WTC11 (cell line): Measurements from ENCODE around the gene HSPA12A. TPM values are rescaled to one million over a fixed set of nuclear protein-coding genes. Genes with fewer than 3 reads are reported as not detected.

Experiments
- ATAC-seq: fragments of 200-7000 bp; cut with Tn5 transposase; 2 replicates; pipeline ENCODE4 v1.10.0; 2021; ENCODE audit warnings: mild to moderate bottlenecking, moderate library complexity
- CTCF ChIA-PET: fragments of 300-600 bp; sonication (Branson Sonifier 250); formaldehyde crosslinking; loops from one replicate; lab custom pipeline; 2021; ENCODE audit warnings: antibody characterized with exemption; lab: Charles Lee
- POLR2A ChIA-PET: fragments of 350-600 bp; sonication (Branson Sonifier 250); formaldehyde crosslinking; loops from one replicate; lab custom pipeline; 2021; ENCODE audit warnings: antibody characterized with exemption; lab: Charles Lee
- DNase-seq: peaks from one replicate; pipeline ENCODE4 v3.0.0; 2021; ENCODE audit warnings: low spot score
- H3K27ac Mint-ChIP-seq: 2 replicates; pipeline ENCODE4 v1.8.0; 2021; ENCODE audit warnings: mixed read lengths
- H3K27me3 Mint-ChIP-seq: 2 replicates; pipeline ENCODE4 v1.8.0; 2021; ENCODE audit warnings: low read depth, mild to moderate bottlenecking, moderate library complexity, mixed read lengths
- H3K36me3 Mint-ChIP-seq: 2 replicates; pipeline ENCODE4 v1.8.0; 2021; ENCODE audit warnings: mixed read lengths
- H3K4me1 Mint-ChIP-seq: 2 replicates; pipeline ENCODE4 v1.8.0; 2022; ENCODE audit warnings: mixed read lengths
- H3K4me3 Mint-ChIP-seq: 2 replicates; pipeline ENCODE4 v1.8.0; 2021; ENCODE audit warnings: mild to moderate bottlenecking, moderate library complexity, mixed read lengths
- H3K9me3 Mint-ChIP-seq: 2 replicates; pipeline ENCODE4 v1.8.0; 2021; ENCODE audit warnings: mixed read lengths
- ATF1 ChIP-seq: sonication (generic); formaldehyde crosslinking; IDR thresholded peaks from 2 replicates; pipeline ENCODE4 v1.8.1; 2023; ENCODE audit warnings: mild to moderate bottlenecking, moderate library complexity, missing genetic modification reagents
- FOXP1 ChIP-seq: sonication (generic); formaldehyde crosslinking; IDR thresholded peaks from 2 replicates; pipeline ENCODE4 v1.8.0; 2022; ENCODE audit warnings: missing genetic modification reagents, mild to moderate bottlenecking, moderate library complexity, borderline replicate concordance
- GRHL2 ChIP-seq: fragments of 250-450 bp; sonication (Bioruptor Pico); IDR thresholded peaks from 2 replicates; pipeline ENCODE4 v1.8.0; 2022; ENCODE audit warnings: mild to moderate bottlenecking, moderate library complexity; ENCODE audit not compliant: insufficient replicate concordance, severe bottlenecking
- MYBL2 ChIP-seq: sonication (generic); formaldehyde crosslinking; IDR thresholded peaks from 2 replicates; pipeline ENCODE4 v1.8.1; 2023; ENCODE audit warnings: mild to moderate bottlenecking, moderate library complexity, missing genetic modification reagents
- TCF7 ChIP-seq: sonication (generic); formaldehyde crosslinking; IDR thresholded peaks from 2 replicates; pipeline ENCODE4 v1.8.0; 2022; ENCODE audit warnings: mild to moderate bottlenecking, low read depth, missing genetic modification reagents, moderate library complexity
- TP53 ChIP-seq: sonication (generic); formaldehyde crosslinking; IDR thresholded peaks from 2 replicates; pipeline ENCODE4 v1.8.1; 2023; ENCODE audit warnings: mild to moderate bottlenecking, missing genetic modification reagents
- ZNF121 ChIP-seq: sonication (generic); formaldehyde crosslinking; IDR thresholded peaks from 2 replicates; pipeline ENCODE4 v1.8.0; 2023; ENCODE audit warnings: missing genetic modification reagents
- ZNF138 ChIP-seq: sonication (generic); formaldehyde crosslinking; conservative IDR thresholded peaks from 2 replicates; pipeline ENCODE4 v1.8.1; 2022; ENCODE audit warnings: mild to moderate bottlenecking, moderate library complexity, missing genetic modification reagents
- ZNF263 ChIP-seq: sonication (generic); formaldehyde crosslinking; IDR thresholded peaks from 2 replicates; pipeline ENCODE4 v1.8.1; 2022; ENCODE audit warnings: low read depth, mild to moderate bottlenecking, moderate library complexity, missing genetic modification reagents
- ZNF423 ChIP-seq: fragments of 250-450 bp; sonication (Bioruptor Pico); IDR thresholded peaks from 2 replicates; pipeline ENCODE4 v2.1.2; 2022; ENCODE audit warnings: mild to moderate bottlenecking, moderate library complexity
- total RNA-seq: library from RNA; stranded (reverse); gene quantifications from 3 replicates; pipeline ENCODE4 v1.2.3, GENCODE V29; 2021
- TF ChIP-seq, protein P1 (sequence below): sonication (generic); formaldehyde crosslinking; IDR thresholded peaks from 2 replicates; pipeline ENCODE4 v1.8.0; 2022; ENCODE audit warnings: mild to moderate bottlenecking, missing genetic modification reagents
- TF ChIP-seq, protein P2 (sequence below): sonication (generic); formaldehyde crosslinking; IDR thresholded peaks from 2 replicates; pipeline ENCODE4 v1.8.1; 2022; ENCODE audit warnings: low read depth, mild to moderate bottlenecking, moderate library complexity, missing genetic modification reagents, borderline replicate concordance
- TF ChIP-seq, protein P3 (sequence below): sonication (generic); formaldehyde crosslinking; IDR thresholded peaks from 2 replicates; pipeline ENCODE4 v1.8.1; 2023; ENCODE audit warnings: mild to moderate bottlenecking, missing genetic modification reagents
- TF ChIP-seq, protein P4 (sequence below): fragments of 250-450 bp; sonication (Bioruptor Pico); IDR thresholded peaks from 2 replicates; pipeline ENCODE4 v1.9.0; 2021; ENCODE audit warnings: mild to moderate bottlenecking
- TF ChIP-seq, protein P5 (sequence below): fragments of 250-450 bp; sonication (Bioruptor Pico); IDR thresholded peaks from 2 replicates; pipeline ENCODE4 v1.9.0; 2021; ENCODE audit warnings: mild to moderate bottlenecking, borderline replicate concordance
- TF ChIP-seq, protein P6 (sequence below): sonication (generic); formaldehyde crosslinking; IDR thresholded peaks from 2 replicates; pipeline ENCODE4 v1.8.0; 2022; ENCODE audit warnings: mild to moderate bottlenecking, missing genetic modification reagents
- TF ChIP-seq, protein P7 (sequence below): sonication (generic); formaldehyde crosslinking; IDR thresholded peaks from 2 replicates; pipeline ENCODE4 v1.8.0; 2022; ENCODE audit warnings: mild to moderate bottlenecking, missing genetic modification reagents
- TF ChIP-seq, protein P8 (sequence below): fragments of 250-450 bp; sonication (Bioruptor Pico); IDR thresholded peaks from 2 replicates; pipeline ENCODE4 v1.8.0; 2021; ENCODE audit warnings: mild to moderate bottlenecking

The HSPA12A gene
- total RNA-seq, 1 experiment from 2014 or later, result 7.2 TPM

DNA sequence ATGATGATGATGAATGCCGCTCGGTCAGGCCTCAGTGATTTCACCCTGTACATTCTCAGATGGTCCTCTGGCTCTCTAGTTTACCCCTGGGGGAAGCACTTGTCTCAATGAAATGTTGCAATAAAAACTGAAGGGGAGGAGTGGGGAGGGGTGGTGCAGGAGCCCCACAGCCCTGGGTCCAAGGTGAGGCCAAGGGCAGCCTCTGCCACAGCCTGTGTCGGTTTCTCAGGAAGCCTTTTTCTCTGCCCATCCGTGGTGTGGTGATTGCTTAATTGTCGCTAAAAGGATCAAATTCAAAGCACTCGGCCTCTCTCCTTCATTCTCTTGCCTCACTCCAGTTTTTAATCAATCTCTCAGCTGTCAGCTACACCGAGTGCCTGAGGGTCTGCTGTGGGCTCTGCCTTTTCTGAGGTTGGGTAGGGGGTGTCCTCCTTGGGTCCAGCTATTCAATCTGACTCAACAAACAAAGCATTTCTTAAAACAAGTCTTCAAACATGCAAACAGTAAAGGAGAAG, 39.1 kb upstream of the HSPA12A start:
- DNase-seq, result no peak
- TF ChIP-seq, protein P1, sequence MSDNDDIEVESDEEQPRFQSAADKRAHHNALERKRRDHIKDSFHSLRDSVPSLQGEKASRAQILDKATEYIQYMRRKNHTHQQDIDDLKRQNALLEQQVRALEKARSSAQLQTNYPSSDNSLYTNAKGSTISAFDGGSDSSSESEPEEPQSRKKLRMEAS (CRISPR knock-in tag), result no peak
- TF ChIP-seq, all 79 proteins: peak for 0
- CTCF ChIA-PET, result interaction anchor here (1.1 kb wide), 1 partner anchor 154 kb away, joined by 3 read pairs; no protein-coding TSS in a partner anchor

DNA sequence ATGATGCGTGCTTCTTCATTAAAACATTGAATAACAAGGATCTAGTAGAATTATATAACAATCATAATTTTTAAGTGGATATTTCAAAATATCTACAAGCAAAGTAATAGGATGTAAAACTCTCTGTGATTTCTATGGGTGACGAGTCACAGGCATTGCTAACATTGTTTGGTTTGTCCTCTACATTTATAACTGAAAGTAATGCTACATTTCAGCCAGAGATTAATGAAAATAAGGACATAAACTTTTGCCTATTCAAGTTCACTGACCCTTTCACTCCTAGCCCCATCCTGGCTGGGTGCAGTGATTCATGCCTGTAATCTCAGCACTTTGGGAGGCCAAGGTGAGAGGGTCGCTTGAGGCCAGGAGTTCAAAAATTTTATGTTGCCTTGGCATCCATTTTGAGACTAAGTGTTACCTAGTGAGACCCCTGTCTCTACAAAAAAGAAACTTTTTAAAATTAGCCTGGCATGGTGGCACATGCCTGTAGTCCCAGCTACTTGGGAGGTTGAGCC, 38.4 kb upstream of the HSPA12A start:
- Mint-ChIP-seq H3K27ac (no peak overlapping the region), H3K4me1 (no peaks in the 10 kb centered on the region), H3K4me3 (no peak overlapping the region), H3K9me3 (no peaks in the 10 kb centered on the region), H3K27me3 (0 out of 2 replicates have a peak, but pooled peaks cover 3% of the 10 kb centered on the region), H3K36me3 (no peaks in the 10 kb centered on the region)
- DNase-seq (no peak), ATAC-seq (no peak)
- POLR2A ChIA-PET, result no interaction called here
- TF ChIP-seq, protein P2, sequence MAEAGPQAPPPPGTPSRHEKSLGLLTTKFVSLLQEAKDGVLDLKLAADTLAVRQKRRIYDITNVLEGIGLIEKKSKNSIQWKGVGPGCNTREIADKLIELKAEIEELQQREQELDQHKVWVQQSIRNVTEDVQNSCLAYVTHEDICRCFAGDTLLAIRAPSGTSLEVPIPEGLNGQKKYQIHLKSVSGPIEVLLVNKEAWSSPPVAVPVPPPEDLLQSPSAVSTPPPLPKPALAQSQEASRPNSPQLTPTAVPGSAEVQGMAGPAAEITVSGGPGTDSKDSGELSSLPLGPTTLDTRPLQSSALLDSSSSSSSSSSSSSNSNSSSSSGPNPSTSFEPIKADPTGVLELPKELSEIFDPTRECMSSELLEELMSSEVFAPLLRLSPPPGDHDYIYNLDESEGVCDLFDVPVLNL (CRISPR knock-in tag), result no peak
- no peak for TF ChIP-seq GRHL2 (CRISPR knock-in tag)
- TF ChIP-seq, protein P3, sequence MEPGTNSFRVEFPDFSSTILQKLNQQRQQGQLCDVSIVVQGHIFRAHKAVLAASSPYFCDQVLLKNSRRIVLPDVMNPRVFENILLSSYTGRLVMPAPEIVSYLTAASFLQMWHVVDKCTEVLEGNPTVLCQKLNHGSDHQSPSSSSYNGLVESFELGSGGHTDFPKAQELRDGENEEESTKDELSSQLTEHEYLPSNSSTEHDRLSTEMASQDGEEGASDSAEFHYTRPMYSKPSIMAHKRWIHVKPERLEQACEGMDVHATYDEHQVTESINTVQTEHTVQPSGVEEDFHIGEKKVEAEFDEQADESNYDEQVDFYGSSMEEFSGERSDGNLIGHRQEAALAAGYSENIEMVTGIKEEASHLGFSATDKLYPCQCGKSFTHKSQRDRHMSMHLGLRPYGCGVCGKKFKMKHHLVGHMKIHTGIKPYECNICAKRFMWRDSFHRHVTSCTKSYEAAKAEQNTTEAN, result no peak
- TF ChIP-seq, protein P4, sequence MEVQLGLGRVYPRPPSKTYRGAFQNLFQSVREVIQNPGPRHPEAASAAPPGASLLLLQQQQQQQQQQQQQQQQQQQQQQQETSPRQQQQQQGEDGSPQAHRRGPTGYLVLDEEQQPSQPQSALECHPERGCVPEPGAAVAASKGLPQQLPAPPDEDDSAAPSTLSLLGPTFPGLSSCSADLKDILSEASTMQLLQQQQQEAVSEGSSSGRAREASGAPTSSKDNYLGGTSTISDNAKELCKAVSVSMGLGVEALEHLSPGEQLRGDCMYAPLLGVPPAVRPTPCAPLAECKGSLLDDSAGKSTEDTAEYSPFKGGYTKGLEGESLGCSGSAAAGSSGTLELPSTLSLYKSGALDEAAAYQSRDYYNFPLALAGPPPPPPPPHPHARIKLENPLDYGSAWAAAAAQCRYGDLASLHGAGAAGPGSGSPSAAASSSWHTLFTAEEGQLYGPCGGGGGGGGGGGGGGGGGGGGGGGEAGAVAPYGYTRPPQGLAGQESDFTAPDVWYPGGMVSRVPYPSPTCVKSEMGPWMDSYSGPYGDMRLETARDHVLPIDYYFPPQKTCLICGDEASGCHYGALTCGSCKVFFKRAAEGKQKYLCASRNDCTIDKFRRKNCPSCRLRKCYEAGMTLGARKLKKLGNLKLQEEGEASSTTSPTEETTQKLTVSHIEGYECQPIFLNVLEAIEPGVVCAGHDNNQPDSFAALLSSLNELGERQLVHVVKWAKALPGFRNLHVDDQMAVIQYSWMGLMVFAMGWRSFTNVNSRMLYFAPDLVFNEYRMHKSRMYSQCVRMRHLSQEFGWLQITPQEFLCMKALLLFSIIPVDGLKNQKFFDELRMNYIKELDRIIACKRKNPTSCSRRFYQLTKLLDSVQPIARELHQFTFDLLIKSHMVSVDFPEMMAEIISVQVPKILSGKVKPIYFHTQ, result no peak
- no peak for TF ChIP-seq ZNF121 (CRISPR knock-in tag)
- TF ChIP-seq, protein P5, sequence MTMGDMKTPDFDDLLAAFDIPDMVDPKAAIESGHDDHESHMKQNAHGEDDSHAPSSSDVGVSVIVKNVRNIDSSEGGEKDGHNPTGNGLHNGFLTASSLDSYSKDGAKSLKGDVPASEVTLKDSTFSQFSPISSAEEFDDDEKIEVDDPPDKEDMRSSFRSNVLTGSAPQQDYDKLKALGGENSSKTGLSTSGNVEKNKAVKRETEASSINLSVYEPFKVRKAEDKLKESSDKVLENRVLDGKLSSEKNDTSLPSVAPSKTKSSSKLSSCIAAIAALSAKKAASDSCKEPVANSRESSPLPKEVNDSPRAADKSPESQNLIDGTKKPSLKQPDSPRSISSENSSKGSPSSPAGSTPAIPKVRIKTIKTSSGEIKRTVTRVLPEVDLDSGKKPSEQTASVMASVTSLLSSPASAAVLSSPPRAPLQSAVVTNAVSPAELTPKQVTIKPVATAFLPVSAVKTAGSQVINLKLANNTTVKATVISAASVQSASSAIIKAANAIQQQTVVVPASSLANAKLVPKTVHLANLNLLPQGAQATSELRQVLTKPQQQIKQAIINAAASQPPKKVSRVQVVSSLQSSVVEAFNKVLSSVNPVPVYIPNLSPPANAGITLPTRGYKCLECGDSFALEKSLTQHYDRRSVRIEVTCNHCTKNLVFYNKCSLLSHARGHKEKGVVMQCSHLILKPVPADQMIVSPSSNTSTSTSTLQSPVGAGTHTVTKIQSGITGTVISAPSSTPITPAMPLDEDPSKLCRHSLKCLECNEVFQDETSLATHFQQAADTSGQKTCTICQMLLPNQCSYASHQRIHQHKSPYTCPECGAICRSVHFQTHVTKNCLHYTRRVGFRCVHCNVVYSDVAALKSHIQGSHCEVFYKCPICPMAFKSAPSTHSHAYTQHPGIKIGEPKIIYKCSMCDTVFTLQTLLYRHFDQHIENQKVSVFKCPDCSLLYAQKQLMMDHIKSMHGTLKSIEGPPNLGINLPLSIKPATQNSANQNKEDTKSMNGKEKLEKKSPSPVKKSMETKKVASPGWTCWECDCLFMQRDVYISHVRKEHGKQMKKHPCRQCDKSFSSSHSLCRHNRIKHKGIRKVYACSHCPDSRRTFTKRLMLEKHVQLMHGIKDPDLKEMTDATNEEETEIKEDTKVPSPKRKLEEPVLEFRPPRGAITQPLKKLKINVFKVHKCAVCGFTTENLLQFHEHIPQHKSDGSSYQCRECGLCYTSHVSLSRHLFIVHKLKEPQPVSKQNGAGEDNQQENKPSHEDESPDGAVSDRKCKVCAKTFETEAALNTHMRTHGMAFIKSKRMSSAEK (CRISPR knock-in tag), result no peak
- TF ChIP-seq ZNF263 (CRISPR knock-in tag), result no peak
- no peak for TF ChIP-seq ATF1 (CRISPR knock-in tag)
- TF ChIP-seq TP53 (CRISPR knock-in tag), result no peak
- no peak for TF ChIP-seq FOXP1 (CRISPR knock-in tag)
- TF ChIP-seq, protein P6, sequence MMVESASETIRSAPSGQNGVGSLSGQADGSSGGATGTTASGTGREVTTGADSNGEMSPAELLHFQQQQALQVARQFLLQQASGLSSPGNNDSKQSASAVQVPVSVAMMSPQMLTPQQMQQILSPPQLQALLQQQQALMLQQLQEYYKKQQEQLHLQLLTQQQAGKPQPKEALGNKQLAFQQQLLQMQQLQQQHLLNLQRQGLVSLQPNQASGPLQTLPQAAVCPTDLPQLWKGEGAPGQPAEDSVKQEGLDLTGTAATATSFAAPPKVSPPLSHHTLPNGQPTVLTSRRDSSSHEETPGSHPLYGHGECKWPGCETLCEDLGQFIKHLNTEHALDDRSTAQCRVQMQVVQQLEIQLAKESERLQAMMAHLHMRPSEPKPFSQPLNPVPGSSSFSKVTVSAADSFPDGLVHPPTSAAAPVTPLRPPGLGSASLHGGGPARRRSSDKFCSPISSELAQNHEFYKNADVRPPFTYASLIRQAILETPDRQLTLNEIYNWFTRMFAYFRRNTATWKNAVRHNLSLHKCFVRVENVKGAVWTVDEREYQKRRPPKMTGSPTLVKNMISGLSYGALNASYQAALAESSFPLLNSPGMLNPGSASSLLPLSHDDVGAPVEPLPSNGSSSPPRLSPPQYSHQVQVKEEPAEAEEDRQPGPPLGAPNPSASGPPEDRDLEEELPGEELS, result no peak
- TF ChIP-seq TCF7 (CRISPR knock-in tag), result no peak
- TF ChIP-seq, protein P7, sequence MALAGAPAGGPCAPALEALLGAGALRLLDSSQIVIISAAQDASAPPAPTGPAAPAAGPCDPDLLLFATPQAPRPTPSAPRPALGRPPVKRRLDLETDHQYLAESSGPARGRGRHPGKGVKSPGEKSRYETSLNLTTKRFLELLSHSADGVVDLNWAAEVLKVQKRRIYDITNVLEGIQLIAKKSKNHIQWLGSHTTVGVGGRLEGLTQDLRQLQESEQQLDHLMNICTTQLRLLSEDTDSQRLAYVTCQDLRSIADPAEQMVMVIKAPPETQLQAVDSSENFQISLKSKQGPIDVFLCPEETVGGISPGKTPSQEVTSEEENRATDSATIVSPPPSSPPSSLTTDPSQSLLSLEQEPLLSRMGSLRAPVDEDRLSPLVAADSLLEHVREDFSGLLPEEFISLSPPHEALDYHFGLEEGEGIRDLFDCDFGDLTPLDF (CRISPR knock-in tag), result no peak
- TF ChIP-seq, protein P8, sequence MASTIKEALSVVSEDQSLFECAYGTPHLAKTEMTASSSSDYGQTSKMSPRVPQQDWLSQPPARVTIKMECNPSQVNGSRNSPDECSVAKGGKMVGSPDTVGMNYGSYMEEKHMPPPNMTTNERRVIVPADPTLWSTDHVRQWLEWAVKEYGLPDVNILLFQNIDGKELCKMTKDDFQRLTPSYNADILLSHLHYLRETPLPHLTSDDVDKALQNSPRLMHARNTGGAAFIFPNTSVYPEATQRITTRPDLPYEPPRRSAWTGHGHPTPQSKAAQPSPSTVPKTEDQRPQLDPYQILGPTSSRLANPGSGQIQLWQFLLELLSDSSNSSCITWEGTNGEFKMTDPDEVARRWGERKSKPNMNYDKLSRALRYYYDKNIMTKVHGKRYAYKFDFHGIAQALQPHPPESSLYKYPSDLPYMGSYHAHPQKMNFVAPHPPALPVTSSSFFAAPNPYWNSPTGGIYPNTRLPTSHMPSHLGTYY, result no peak
- TF ChIP-seq ZNF423 (CRISPR knock-in tag), result no peak
- TF ChIP-seq MYBL2, result no peak
- TF ChIP-seq ZNF138 (CRISPR knock-in tag), result no peak
- TF ChIP-seq, all 79 proteins: peak for 0
- CTCF ChIA-PET, result no interaction called here

More for the DNA sequence above, 39.1 kb upstream of the HSPA12A start:
- H3K4me1 Mint-ChIP-seq, result no peaks in the 10 kb centered on the region
- no peak for ATAC-seq
- no peaks in the 10 kb centered on the region for H3K36me3 Mint-ChIP-seq
- H3K27me3 Mint-ChIP-seq, result 0 out of 2 replicates have a peak, but pooled peaks cover 3% of the 10 kb centered on the region
- H3K27ac Mint-ChIP-seq, result no peak overlapping the region
- H3K4me3 Mint-ChIP-seq, result no peak overlapping the region
- H3K9me3 Mint-ChIP-seq, result no peaks in the 10 kb centered on the region
- POLR2A ChIA-PET, result no interaction called here
